HUES6 (cell line): Measurements from ENCODE around the gene PLXNB1.
"Not testable (repeated sequence)": the region's sequence is repeated elsewhere in the genome, so short reads cannot be mapped to it uniquely, and the experiment has no call there.

Experiments
- H3K27ac ChIP-seq: 2 replicates; pipeline ENCODE4 v1.7.0; 2013; ENCODE audit warnings: low read depth, mild to moderate bottlenecking, low read length, inconsistent platforms
- H3K27me3 ChIP-seq: 2 replicates; pipeline ENCODE4 v1.6.1; 2013; ENCODE audit warnings: low read length; ENCODE audit not compliant: control insufficient read depth, insufficient read depth
- H3K36me3 ChIP-seq: 2 replicates; pipeline ENCODE4 v1.6.1; 2013; ENCODE audit warnings: low read length; ENCODE audit not compliant: control insufficient read depth, insufficient read depth
- H3K4me1 ChIP-seq: 2 replicates; pipeline ENCODE4 v1.6.1; 2013; ENCODE audit warnings: low read length; ENCODE audit not compliant: control insufficient read depth, insufficient read depth
- H3K4me3 ChIP-seq: 2 replicates; pipeline ENCODE4 v1.5.1; 2013; ENCODE audit warnings: low read depth, low read length
- H3K9ac ChIP-seq: one replicate; pipeline ENCODE4 v1.6.1; 2013; ENCODE audit warnings: mild to moderate bottlenecking, low read length
- H3K9me3 ChIP-seq: 2 replicates; pipeline ENCODE4 v1.6.1; 2013; ENCODE audit warnings: low read depth, low read length; ENCODE audit not compliant: control insufficient read depth, insufficient read depth

PLXNB1 gene

DNA sequence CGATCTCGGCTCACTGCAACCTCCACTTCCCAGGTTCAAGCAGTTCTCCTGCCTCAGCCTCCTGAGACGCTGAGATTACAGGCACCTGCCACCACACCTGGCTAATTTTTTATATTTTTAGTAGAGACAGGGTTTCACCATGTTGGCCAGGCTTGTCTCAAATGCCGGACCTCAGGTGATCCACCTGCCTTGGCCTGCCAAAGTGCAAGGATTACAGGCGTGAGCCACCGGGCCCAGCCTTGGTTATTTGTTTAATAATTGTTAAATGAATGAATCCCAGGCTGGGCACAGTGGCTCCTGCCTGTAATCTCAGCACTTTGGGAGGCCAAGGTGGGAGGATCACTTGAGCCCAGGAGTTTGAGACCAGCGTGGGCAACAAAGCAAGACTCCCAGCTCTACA, 31.9 kb upstream of the PLXNB1 start:
- not testable (repeated sequence) for H3K27me3 ChIP-seq

DNA sequence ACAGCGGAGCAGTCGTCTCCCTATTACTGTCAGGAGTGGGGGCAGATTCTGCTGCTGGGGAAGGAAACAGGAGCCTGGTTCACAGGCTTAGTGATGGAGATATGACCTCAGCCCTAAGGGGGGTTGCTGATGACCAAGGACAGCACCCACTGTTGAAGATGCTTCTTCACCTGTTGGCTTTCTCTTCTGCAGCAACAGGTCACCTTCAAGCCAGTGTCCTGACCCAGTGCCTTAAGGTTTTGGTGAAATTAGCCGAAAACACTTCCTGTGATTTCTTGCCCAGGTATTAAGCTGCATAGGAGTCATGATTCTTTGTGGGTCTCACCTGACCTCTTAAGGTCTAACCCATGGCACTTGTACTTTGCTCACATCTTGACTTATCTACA, 30.6 kb upstream of the PLXNB1 start:
- Histone ChIP-seq H3K27ac (no peak overlapping the region), H3K9ac (no peak overlapping the region), H3K4me3 (no peak overlapping the region), H3K27me3 (no peaks in the 10 kb centered on the region), H3K4me1 (peaks cover 4% of the 10 kb centered on the region), H3K9me3 (no peaks in the 10 kb centered on the region), H3K36me3 (peaks cover 58% of the 10 kb centered on the region)

More for the DNA sequence above, 31.9 kb upstream of the PLXNB1 start:
- Histone ChIP-seq H3K36me3 (peaks cover 50% of the 10 kb centered on the region), H3K4me1 (peaks cover 17% of the 10 kb centered on the region)
- not testable (repeated sequence) for H3K4me3 ChIP-seq, H3K9ac ChIP-seq, H3K9me3 ChIP-seq, H3K27ac ChIP-seq

DNA sequence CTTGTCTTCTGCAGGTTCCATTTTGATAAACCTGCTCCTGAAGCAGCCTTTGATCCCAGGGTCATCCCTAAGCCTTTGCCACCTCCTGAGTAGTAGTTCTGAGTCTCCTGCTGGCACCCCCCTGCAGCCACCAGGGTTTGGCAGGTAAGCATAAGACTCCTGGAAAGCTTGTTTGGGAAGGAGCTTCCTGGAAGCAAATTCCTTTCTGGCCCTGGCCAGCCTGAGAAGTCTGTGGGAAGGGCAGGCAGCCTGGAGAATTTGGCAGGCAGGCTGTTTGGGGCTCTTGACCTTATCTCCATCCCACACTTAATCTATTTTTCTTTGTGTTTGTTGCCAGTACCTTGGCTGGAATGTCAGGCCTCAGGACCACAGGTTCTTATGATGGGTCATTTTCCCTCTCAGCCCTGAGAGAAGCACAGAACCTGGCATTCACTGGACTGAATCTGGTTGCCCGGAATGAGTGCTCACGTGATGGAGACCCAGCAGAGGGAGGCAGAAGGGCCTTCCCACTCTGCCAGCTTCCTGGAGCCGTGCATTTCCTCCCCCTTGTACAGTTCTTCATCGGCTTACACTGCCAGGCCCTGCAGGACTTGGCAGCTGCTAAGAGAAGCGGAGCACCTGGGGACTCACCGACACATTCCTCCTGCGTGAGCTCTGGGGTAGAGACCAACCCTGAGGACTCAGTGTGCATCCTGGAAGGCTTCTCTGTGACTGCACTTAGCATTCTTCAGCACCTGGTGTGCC, 30.1 kb upstream of the PLXNB1 start:
- Histone ChIP-seq H3K9ac (no peak overlapping the region), H3K4me3 (no peak overlapping the region), H3K9me3 (no peaks in the 10 kb centered on the region), H3K36me3 (peaks cover 63% of the 10 kb centered on the region), H3K4me1 (no peaks in the 10 kb centered on the region), H3K27me3 (no peaks in the 10 kb centered on the region), H3K27ac (no peak overlapping the region)

DNA sequence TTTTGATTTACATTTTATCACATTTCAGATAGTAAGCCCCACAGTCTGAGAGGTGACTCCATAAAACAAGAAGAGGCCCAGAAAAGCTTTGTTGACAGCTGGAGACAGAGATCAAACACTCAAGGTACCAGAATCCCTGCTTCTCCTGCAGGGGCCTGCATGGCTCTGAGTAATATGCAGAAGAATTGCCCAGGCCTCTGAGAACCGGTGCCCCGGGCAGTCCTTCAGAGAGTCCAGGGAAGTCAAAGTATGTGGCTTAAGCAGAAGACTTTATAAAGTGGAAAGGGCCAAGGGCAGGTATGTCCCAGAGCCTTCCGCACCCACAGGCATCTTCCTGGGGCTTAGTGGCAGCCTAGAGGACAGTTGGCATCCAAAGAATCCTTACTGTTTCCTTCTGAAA, 29.4 kb upstream of the PLXNB1 start:
- Histone ChIP-seq H3K4me1 (no peaks in the 10 kb centered on the region), H3K9me3 (no peaks in the 10 kb centered on the region), H3K27ac (no peak overlapping the region), H3K36me3 (peaks cover 64% of the 10 kb centered on the region), H3K9ac (no peak overlapping the region), H3K27me3 (no peaks in the 10 kb centered on the region), H3K4me3 (no peak overlapping the region)

DNA sequence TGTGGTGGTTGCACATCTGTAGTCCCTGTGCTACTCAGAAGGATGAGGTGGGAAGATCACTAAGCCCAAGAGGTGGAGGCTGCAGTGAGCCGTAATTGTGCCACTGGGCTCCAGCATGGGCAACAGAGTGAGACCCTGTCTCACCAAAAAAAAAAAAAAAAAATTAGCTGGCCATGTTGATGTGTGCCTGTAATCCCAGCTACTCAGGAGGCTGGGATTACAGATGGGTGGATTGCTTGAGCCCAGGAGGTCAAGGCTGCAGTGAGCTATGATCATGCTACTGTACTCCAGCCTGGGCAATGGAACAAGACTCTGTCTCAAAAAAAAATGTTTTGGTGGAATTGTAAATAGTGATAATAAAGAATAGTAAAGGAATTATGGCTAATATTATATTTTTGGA, 26.6 kb upstream of the PLXNB1 start:
- Histone ChIP-seq H3K27ac (no peak overlapping the region), H3K36me3 (peaks cover 88% of the 10 kb centered on the region), H3K9me3 (no peaks in the 10 kb centered on the region), H3K9ac (no peak overlapping the region), H3K4me1 (no peaks in the 10 kb centered on the region), H3K27me3 (no peaks in the 10 kb centered on the region), H3K4me3 (no peak overlapping the region)

DNA sequence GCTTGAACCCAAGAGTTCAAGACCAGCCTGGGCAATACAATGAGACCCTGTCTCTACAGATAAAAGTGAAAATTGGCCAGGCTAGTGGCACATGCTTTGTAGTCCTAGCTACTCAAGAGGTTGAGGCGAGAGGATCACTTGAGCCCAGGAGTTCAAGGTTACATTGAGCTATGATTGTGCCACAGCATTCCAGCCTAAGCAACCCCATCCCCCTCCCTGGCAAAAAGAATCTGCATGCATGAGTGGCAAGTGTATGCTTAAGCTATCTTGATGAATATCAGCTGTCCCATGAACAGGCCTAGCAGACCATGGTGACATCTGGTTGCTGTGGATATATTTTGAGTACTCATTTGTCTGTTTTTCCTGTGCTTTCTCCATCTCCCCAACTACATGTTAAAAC, 21.4 kb upstream of the PLXNB1 start:
- Histone ChIP-seq H3K27ac (no peak overlapping the region), H3K4me3 (no peak overlapping the region), H3K36me3 (peaks cover 59% of the 10 kb centered on the region), H3K9ac (no peak overlapping the region), H3K4me1 (peaks cover 11% of the 10 kb centered on the region; the same call in 1 of the 2 replicates), H3K9me3 (no peaks in the 10 kb centered on the region), H3K27me3 (no peaks in the 10 kb centered on the region)

DNA sequence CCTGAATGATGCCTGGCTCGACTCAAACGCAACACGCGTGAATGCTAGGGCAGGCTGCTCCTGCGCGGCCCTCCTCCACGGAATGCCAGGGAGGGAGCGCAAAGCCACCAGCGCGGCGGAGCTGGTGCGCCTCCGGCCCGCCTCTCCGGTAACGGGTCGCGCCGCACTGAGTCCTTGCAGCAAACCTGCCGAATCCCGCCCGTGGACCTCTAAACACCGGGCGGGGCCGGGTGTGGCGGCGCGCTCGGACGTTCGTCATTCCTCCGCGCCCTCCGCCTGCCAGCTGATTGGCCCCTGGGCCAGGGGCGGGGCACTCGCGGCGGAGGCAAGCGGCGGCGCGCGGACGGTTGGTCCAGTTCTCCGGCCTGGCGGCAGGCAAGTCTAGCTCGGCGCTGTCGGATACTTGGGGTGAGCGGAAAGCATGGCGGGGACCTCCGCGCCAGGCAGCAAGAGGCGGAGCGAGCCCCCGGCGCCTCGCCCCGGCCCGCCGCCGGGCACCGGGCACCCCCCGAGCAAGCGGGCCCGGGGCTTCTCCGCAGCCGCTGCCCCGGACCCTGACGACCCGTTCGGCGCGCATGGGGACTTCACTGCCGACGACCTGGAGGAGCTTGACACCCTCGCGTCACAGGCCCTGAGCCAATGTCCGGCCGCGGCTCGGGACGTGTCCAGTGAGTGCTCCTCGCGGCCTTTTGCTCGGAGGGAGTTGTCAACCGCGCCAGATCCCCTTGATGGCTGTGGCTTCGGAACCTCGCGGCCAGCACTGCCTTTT, 16.7 kb upstream of the PLXNB1 start, which contains the start of gene ATRIP:
TSS of gene ATRIP (plus strand) at position 313 of the 769 bp plus-strand sequence. CDS start at position 422, 109 bp downstream.
- Histone ChIP-seq H3K4me1 (peaks cover 14% of the 10 kb centered on the region; the same call in 1 of the 2 replicates), H3K36me3 (peaks cover 44% of the 10 kb centered on the region), H3K4me3 (peak within 1 kb of the TSS; percentile 100), H3K27ac (peak within 1 kb of the TSS; percentile 70; the same call in 1 of the 2 replicates), H3K9me3 (no peaks in the 10 kb centered on the region), H3K9ac (peak within 1 kb of the TSS; percentile 96), H3K27me3 (no peaks in the 10 kb centered on the region)

DNA sequence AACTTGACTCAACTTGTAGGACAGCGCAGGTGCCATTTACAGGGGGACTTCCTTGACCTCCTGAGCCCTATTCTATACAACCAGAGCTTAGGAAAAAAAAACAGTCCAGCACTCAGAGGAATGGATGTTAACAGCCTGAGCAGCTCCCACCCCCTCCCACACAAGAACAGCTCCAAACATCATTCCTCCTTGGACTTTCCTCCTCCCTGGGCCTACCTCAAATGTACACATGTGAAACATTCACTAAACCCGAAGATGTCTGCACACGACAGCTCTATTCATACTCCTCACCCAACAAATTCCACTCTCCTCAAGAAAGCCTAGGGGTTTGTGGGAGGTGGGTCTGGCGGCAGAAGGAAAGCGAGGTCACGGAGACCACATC, 16.1 kb upstream of the PLXNB1 start:
- H3K27ac ChIP-seq, result peak overlapping the region; percentile 70; the same call in 1 of the 2 replicates
- no peaks in the 10 kb centered on the region for H3K9me3 ChIP-seq
- peak overlapping the region; percentile 96 for H3K9ac ChIP-seq
- H3K4me1 ChIP-seq, result peaks cover 17% of the 10 kb centered on the region; the same call in 1 of the 2 replicates
- H3K4me3 ChIP-seq, result peak overlapping the region; percentile 100
- no peaks in the 10 kb centered on the region for H3K27me3 ChIP-seq
- peaks cover 43% of the 10 kb centered on the region for H3K36me3 ChIP-seq

DNA sequence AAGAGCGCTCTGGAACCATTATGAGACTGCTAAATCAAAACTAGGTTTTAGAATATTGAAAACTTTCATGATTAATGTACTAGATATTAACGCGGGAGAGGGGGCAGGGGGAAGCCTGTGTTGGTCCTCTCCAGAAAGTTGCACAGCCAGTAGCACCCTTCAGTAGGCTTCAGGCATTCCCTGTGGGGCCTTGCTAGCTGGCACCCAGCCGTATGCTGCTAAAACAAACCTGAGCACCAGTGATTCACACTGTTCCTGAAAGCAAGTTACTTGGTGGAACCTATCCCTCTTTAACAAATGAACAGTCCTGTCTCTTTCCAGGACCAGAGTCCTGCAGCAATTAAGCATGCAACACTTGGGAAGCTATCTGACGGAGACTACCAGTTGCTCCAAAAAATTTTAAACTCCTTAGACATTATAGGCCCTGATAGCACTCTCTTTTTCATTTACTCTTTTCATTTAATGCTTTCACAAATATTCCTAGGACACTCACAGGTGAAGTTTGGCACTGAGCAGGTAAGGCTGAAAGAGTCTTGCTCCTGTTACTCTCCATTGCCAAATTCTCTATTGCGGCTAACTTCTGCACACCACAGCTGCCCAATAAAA, 15.5 kb upstream of the PLXNB1 start:
- Histone ChIP-seq H3K9me3 (no peaks in the 10 kb centered on the region), H3K4me1 (peaks cover 17% of the 10 kb centered on the region; the same call in 1 of the 2 replicates), H3K36me3 (peaks cover 40% of the 10 kb centered on the region), H3K4me3 (peak overlapping the region; percentile 100), H3K27ac (no peak overlapping the region), H3K27me3 (no peaks in the 10 kb centered on the region), H3K9ac (peak overlapping the region; percentile 96)

DNA sequence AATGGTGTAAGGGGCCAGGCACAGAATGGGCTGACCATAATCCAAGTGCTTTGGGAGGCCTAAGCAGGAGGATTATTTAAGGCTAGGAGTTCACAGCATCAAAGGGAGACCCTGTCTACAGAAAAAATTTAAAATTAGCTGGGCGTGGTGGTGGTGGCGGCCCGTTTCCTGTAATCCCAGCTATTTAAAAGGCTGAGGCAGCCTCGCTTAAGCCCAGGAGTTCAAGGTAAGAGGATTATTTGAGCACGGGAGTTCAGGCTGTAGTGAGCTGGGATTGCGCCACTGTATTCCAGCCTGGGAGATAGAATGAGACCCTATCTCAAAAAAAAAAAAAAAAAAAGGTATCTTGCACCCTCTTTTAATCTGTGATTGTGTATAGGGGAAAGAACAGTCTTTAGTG, 12.1 kb upstream of the PLXNB1 start:
- no peaks in the 10 kb centered on the region for H3K27me3 ChIP-seq
- peak overlapping the region; percentile 81; the same call in 1 of the 2 replicates for H3K4me3 ChIP-seq
- H3K27ac ChIP-seq, result no peak overlapping the region
- H3K36me3 ChIP-seq, result peaks cover 35% of the 10 kb centered on the region
- peaks cover 12% of the 10 kb centered on the region; the same call in 1 of the 2 replicates for H3K4me1 ChIP-seq
- no peaks in the 10 kb centered on the region for H3K9me3 ChIP-seq
- H3K9ac ChIP-seq, result no peak overlapping the region

DNA sequence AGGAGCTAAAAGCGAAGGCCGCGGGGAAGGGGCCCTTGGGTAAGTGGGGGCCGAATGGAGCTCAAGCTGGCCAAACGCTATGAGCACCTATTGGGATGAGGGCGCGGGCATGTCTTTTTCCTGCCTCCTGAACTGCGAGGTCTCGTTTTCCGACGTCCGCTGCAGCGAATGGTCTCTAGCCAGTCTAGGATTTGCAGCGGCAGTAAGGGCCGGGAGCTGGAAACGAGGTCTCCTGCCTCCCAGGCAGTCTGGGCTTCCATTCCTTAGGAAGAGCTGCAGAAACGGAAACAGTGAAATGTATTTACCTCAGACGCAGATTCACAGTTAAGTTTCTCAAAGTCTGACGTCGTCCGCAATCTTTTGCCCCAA, 10.7 kb upstream of the PLXNB1 start:
- Histone ChIP-seq H3K27ac (peak overlapping the region; percentile 82; the same call in 1 of the 2 replicates), H3K27me3 (no peaks in the 10 kb centered on the region), H3K36me3 (peaks cover 35% of the 10 kb centered on the region), H3K4me3 (peak overlapping the region; percentile 81), H3K9ac (peak overlapping the region; percentile 93), H3K4me1 (peaks cover 12% of the 10 kb centered on the region; the same call in 1 of the 2 replicates), H3K9me3 (no peaks in the 10 kb centered on the region)
